Keratinocyte (primary cell): Measurements from ENCODE around the gene C2orf42. TPM values are rescaled to one million over a fixed set of nuclear protein-coding genes. Genes with fewer than 3 reads are reported as not detected.
"Not testable (repeated sequence)": the region's sequence is repeated elsewhere in the genome, so short reads cannot be mapped to it uniquely, and the experiment has no call there.

Source experiments
- DNase-seq: peaks from one replicate; pipeline ENCODE4 v3.0.0-alpha.2; 2011; ENCODE audit warnings: low read depth, missing footprints, low spot score
- FAIRE-seq: peaks from 2 replicates; lab custom pipeline; 2011; peaks lifted over from hg19 to GRCh38; lab: Jason Lieb, UNC
- H2AFZ ChIP-seq: 2 replicates; pipeline ENCODE4 v1.6.0; 2012; ENCODE audit warnings: low read length, control low read depth, inconsistent platforms; ENCODE audit not compliant: control insufficient read depth
- H3K27ac ChIP-seq: 2 replicates; pipeline ENCODE4 v1.5.1; 2011; ENCODE audit warnings: low read length; ENCODE audit not compliant: control insufficient read depth, insufficient read depth
- H3K27me3 ChIP-seq: 3 replicates; pipeline ENCODE4 v1.6.0; 2011; ENCODE audit warnings: low read length; ENCODE audit not compliant: control insufficient read depth, insufficient read depth; ENCODE audit errors: extremely low read depth
- H3K36me3 ChIP-seq, 2 experiments: 2 replicates in 1 of 2; 3 replicates in 1 of 2; pipeline ENCODE4 v1.5.1; 2011; ENCODE audit warnings: low read length in 2 of 2, mild to moderate bottlenecking in 1 of 2; ENCODE audit not compliant: control insufficient read depth in 2 of 2, insufficient read depth in 2 of 2; ENCODE audit errors: extremely low read depth in 1 of 2
- H3K4me1 ChIP-seq: 3 replicates; pipeline ENCODE4 v1.5.1; 2011; ENCODE audit warnings: low read length; ENCODE audit not compliant: control insufficient read depth, insufficient read depth; ENCODE audit errors: extremely low read depth
- H3K4me2 ChIP-seq: 3 replicates; pipeline ENCODE4 v1.6.0; 2011; ENCODE audit warnings: low read depth, low read length; ENCODE audit not compliant: control insufficient read depth, insufficient read depth; ENCODE audit errors: extremely low read depth
- H3K4me3 ChIP-seq, 3 experiments: fragments of 200-600 bp in 1 of 3; sonication (generic) in 1 of 3; 2 replicates in 2 of 3; 3 replicates in 1 of 3; pipeline ENCODE4 v1.5.1; 2011 to 2016; ENCODE audit warnings: low read length in 3 of 3, mild to moderate bottlenecking in 3 of 3, control low read depth in 2 of 3, inconsistent platforms in 1 of 3, low read depth in 1 of 3, mixed read lengths in 1 of 3, mixed run types in 1 of 3, moderate library complexity in 1 of 3; ENCODE audit not compliant: control insufficient read depth in 2 of 3, insufficient read depth in 2 of 3; ENCODE audit errors: extremely low read depth in 1 of 3
- H3K79me2 ChIP-seq: 2 replicates; pipeline ENCODE4 v1.6.0; 2012; ENCODE audit warnings: low read length; ENCODE audit not compliant: control insufficient read depth, insufficient read depth
- H3K9ac ChIP-seq: 3 replicates; pipeline ENCODE4 v1.6.0; 2011; ENCODE audit warnings: low read length; ENCODE audit not compliant: control insufficient read depth, insufficient read depth; ENCODE audit errors: extremely low read depth
- H3K9me1 ChIP-seq: 3 replicates; pipeline ENCODE4 v1.6.0; 2011; ENCODE audit warnings: low read length; ENCODE audit not compliant: control insufficient read depth, insufficient read depth; ENCODE audit errors: extremely low read depth
- H3K9me3 ChIP-seq: 2 replicates; pipeline ENCODE4 v1.5.1; 2012; ENCODE audit warnings: low read depth, low read length; ENCODE audit not compliant: control insufficient read depth
- H4K20me1 ChIP-seq: 3 replicates; pipeline ENCODE4 v1.6.0; 2011; ENCODE audit warnings: low read length; ENCODE audit not compliant: control insufficient read depth, insufficient read depth; ENCODE audit errors: extremely low read depth
- CTCF ChIP-seq, 3 experiments: IDR thresholded peaks in 1 of 3; conservative IDR thresholded peaks in 1 of 3; optimal IDR thresholded peaks in 1 of 3; 2 replicates in 2 of 3; 3 replicates in 1 of 3; pipeline versions ENCODE3 to v1.5.1; 2011; ENCODE audit warnings: low read length in 3 of 3, mild to moderate bottlenecking in 3 of 3, moderate library complexity in 2 of 3, control low read depth in 1 of 3, inconsistent platforms in 1 of 3; ENCODE audit not compliant: insufficient read depth in 2 of 3; ENCODE audit errors: extremely low read depth in 1 of 3
- EZH2 ChIP-seq: IDR thresholded peaks from one replicate; pipeline ENCODE4 v1.6.1; 2012; ENCODE audit warnings: inconsistent platforms, mild to moderate bottlenecking, low read length, moderate library complexity
- dilution Hi-C: fragments of 300-500 bp; cut with MboI; formaldehyde crosslinking; loops from one replicate; pipeline ENCODE4 v1.7.0; 2020; ENCODE audit warnings: low sequenced_read_pairs; ENCODE audit not compliant: extremely low pct_ligation_motif_present
- polyA plus RNA-seq, 5 experiments: library from polyadenylated mRNA; depleted of rRNA in 3 of 5; stranded (reverse) in 3 of 5; stranded (forward) in 1 of 5; unstranded in 1 of 5; fragments of >200 nt; gene quantifications; 1 replicate in 1 of 5; 2 replicates in 3 of 5; 3 replicates in 1 of 5; pipeline versions ENCODE4 v1.2.1 to v1.2.3, GENCODE V29; 2011 to 2012; ENCODE audit warnings: missing spikeins in 2 of 5, low read depth in 1 of 5, low replicate concordance in 1 of 5

The C2orf42 gene
- polyA plus RNA-seq, 1 donor (not counting 4 experiments of a cell fraction or from before 2014, with no cell fraction given): 9.3 TPM

- dilution Hi-C loops: no loop called here
- no peaks in the 10 kb centered on the region for H3K9me1 ChIP-seq
- no peaks in the 10 kb centered on the region for H3K79me2 ChIP-seq
- H3K9me3 ChIP-seq: no peaks in the 10 kb centered on the region
- no peaks in the 10 kb centered on the region for H3K27me3 ChIP-seq
- no peak for FAIRE-seq
- H3K4me1 ChIP-seq: peaks cover 9% of the 10 kb centered on the region
- no peaks in the 10 kb centered on the region for H3K36me3 ChIP-seq
- H3K4me2 ChIP-seq: no peak overlapping the region
- no peak overlapping the region for H3K9ac ChIP-seq
- no peaks in the 10 kb centered on the region for H4K20me1 ChIP-seq
- TF ChIP-seq CTCF (optimal IDR thresholded peaks at IDR 0.05 in 1 of 3, IDR thresholded peaks at IDR 0.05 in 1 of 3, conservative IDR thresholded peaks at IDR 0.05 in 1 of 3; ENCODE audit: extremely low read depth in 1 of 3, insufficient read depth in 2 of 3, low read length in 3 of 3) (no peak), EZH2 (no peak)
- no peak overlapping the region for H3K27ac ChIP-seq
- no peak overlapping the region for H3K4me3 ChIP-seq
- H2AFZ ChIP-seq: no peak overlapping the region
- no peak for DNase-seq
Measured at GRCh38 chr2:70188460-70188859, 2.4 kb downstream of the C2orf42 start.

- DNase-seq, H4K20me1 ChIP-seq, H3K36me3 ChIP-seq, H3K27me3 ChIP-seq, H3K4me1 ChIP-seq, H3K4me3 ChIP-seq, FAIRE-seq, H3K4me2 ChIP-seq, H3K27ac ChIP-seq, H3K9ac ChIP-seq, H2AFZ ChIP-seq, H3K79me2 ChIP-seq, dilution Hi-C loops, H3K9me1 ChIP-seq, H3K9me3 ChIP-seq: not testable (repeated sequence)
Measured at GRCh38 chr2:70187170-70187569, 3.6 kb downstream of the C2orf42 start.

GRCh38 chr2:70182689-70183088, 8.1 kb downstream of the C2orf42 start:
- no peak overlapping the region for H3K4me2 ChIP-seq
- FAIRE-seq (no peak), DNase-seq (no peak)
- H3K4me1 ChIP-seq: no peaks in the 10 kb centered on the region
- H3K36me3 ChIP-seq: peaks cover 6 to 10% of the 10 kb centered on the region in 2 experiments
- no peak overlapping the region for H3K4me3 ChIP-seq
- no peak overlapping the region for H3K9ac ChIP-seq
- H2AFZ ChIP-seq: no peak overlapping the region
- H3K27ac ChIP-seq: no peak overlapping the region
- no peaks in the 10 kb centered on the region for H3K27me3 ChIP-seq
- H3K9me1 ChIP-seq: no peaks in the 10 kb centered on the region
- H3K9me3 ChIP-seq: no peaks in the 10 kb centered on the region
- H3K79me2 ChIP-seq: no peaks in the 10 kb centered on the region
- no peak for TF ChIP-seq EZH2
- TF ChIP-seq CTCF (optimal IDR thresholded peaks at IDR 0.05 in 1 of 3, IDR thresholded peaks at IDR 0.05 in 1 of 3, conservative IDR thresholded peaks at IDR 0.05 in 1 of 3; ENCODE audit: extremely low read depth in 1 of 3, insufficient read depth in 2 of 3, low read length in 3 of 3): no peak
- no peaks in the 10 kb centered on the region for H4K20me1 ChIP-seq
- dilution Hi-C loops: no loop called here
